HepG2 (cell line): Measurements from ENCODE around the gene ZFP14. TPM values are rescaled to one million over a fixed set of nuclear protein-coding genes. Genes with fewer than 3 reads are reported as not detected.

Experiments used
- ARID5B ChIP-seq: IDR thresholded peaks from 2 replicates; pipeline ENCODE4 v1.4.0; 2020; ENCODE audit warnings: mild to moderate bottlenecking, missing genetic modification reagents
- ELF1 ChIP-seq: sonication (generic); formaldehyde crosslinking; IDR thresholded peaks from 2 replicates; pipeline ENCODE4 v1.4.0; 2020; ENCODE audit warnings: missing genetic modification reagents
- GATA4 ChIP-seq: sonication (generic); IDR thresholded peaks from 2 replicates; pipeline ENCODE4 v1.6.1; 2016; ENCODE audit warnings: antibody characterized with exemption, low read depth, borderline replicate concordance
- GATAD2A ChIP-seq: IDR thresholded peaks from 2 replicates; pipeline ENCODE4 v1.6.1; 2016
- HIVEP1 ChIP-seq: sonication (generic); formaldehyde crosslinking; IDR thresholded peaks from 2 replicates; pipeline ENCODE4 v1.4.0; 2020; ENCODE audit warnings: mild to moderate bottlenecking, missing genetic modification reagents
- JUND ChIP-seq: sonication (generic); formaldehyde crosslinking; IDR thresholded peaks from 2 replicates; pipeline ENCODE4 v1.8.0; 2022; ENCODE audit warnings: mild to moderate bottlenecking, missing genetic modification reagents
- KDM3A ChIP-seq: IDR thresholded peaks from 2 replicates; pipeline ENCODE4 v1.6.1; 2018; ENCODE audit warnings: low read depth, missing compliant biosample characterization
- KLF16 ChIP-seq, 2 experiments: sonication (generic) in 1 of 2; formaldehyde crosslinking in 1 of 2; IDR thresholded peaks; 2 replicates each; pipeline versions ENCODE4 v1.6.1 to v1.8.0; 2016 to 2023; ENCODE audit warnings: missing genetic modification reagents in 2 of 2, missing compliant biosample characterization in 1 of 2
- NCOR1 ChIP-seq: fragments of 200-600 bp; sonication (generic); IDR thresholded peaks from 2 replicates; pipeline ENCODE4 v1.7.0; 2017; ENCODE audit warnings: antibody characterized with exemption, low read length, borderline replicate concordance
- NFYB ChIP-seq: sonication (generic); formaldehyde crosslinking; IDR thresholded peaks from 2 replicates; pipeline ENCODE4 v1.4.0; 2020; ENCODE audit warnings: missing genetic modification reagents
- SOX6 ChIP-seq, 2 experiments: fragments of 450-650 bp in 1 of 2; sonication (generic) in 1 of 2; formaldehyde crosslinking in 1 of 2; IDR thresholded peaks; 2 replicates each; pipeline versions ENCODE4 v1.4.0 to v1.6.1; 2017 to 2020; ENCODE audit warnings: antibody characterized with exemption in 1 of 2, mild to moderate bottlenecking in 1 of 2, missing genetic modification reagents in 1 of 2
- TCF12 ChIP-seq, 2 experiments: fragments of 450-650 bp in 1 of 2; sonication (generic) in 1 of 2; formaldehyde crosslinking in 1 of 2; IDR thresholded peaks; 2 replicates each; pipeline versions ENCODE4 v1.6.1 to v1.8.0; 2017 to 2022; ENCODE audit warnings: antibody characterized with exemption in 1 of 2, mild to moderate bottlenecking in 1 of 2, missing genetic modification reagents in 1 of 2, moderate library complexity in 1 of 2
- TFE3 ChIP-seq: IDR thresholded peaks from 2 replicates; pipeline ENCODE4 v1.6.1; 2016
- ZEB1 ChIP-seq: IDR thresholded peaks from 2 replicates; pipeline ENCODE4 v1.6.1; 2012; ENCODE audit warnings: mild to moderate bottlenecking, low read depth, inconsistent platforms; ENCODE audit not compliant: insufficient replicate concordance
- ZIK1 ChIP-seq: sonication (generic); formaldehyde crosslinking; IDR thresholded peaks from 2 replicates; pipeline ENCODE4 v1.5.0; 2020; ENCODE audit warnings: mild to moderate bottlenecking, low read depth, missing genetic modification reagents, borderline replicate concordance
- ZNF143 ChIP-seq: sonication (generic); formaldehyde crosslinking; IDR thresholded peaks from 2 replicates; pipeline ENCODE4 v1.4.0; 2020; ENCODE audit warnings: missing genetic modification reagents
- ZNF280B ChIP-seq: sonication (generic); formaldehyde crosslinking; IDR thresholded peaks from 2 replicates; pipeline ENCODE4 v1.5.0; 2020; ENCODE audit warnings: missing genetic modification reagents, mild to moderate bottlenecking, borderline replicate concordance
- ZNF460 ChIP-seq: sonication (generic); formaldehyde crosslinking; IDR thresholded peaks from 2 replicates; pipeline ENCODE4 v1.5.1; 2020; ENCODE audit warnings: missing genetic modification reagents, mild to moderate bottlenecking, borderline replicate concordance
- ZNF496 ChIP-seq: sonication (generic); formaldehyde crosslinking; IDR thresholded peaks from 2 replicates; pipeline ENCODE4 v1.8.1; 2023; ENCODE audit warnings: mild to moderate bottlenecking, moderate library complexity, missing genetic modification reagents; ENCODE audit not compliant: insufficient replicate concordance
- ZNF557 ChIP-seq: sonication (generic); formaldehyde crosslinking; IDR thresholded peaks from 2 replicates; pipeline ENCODE4 v1.4.0; 2020; ENCODE audit warnings: missing genetic modification reagents
- ZNF558 ChIP-seq: sonication (generic); formaldehyde crosslinking; IDR thresholded peaks from 2 replicates; pipeline ENCODE4 v1.9.0; 2022; ENCODE audit warnings: mild to moderate bottlenecking, missing genetic modification reagents, borderline replicate concordance
- ZNF672 ChIP-seq: sonication (generic); formaldehyde crosslinking; IDR thresholded peaks from 2 replicates; pipeline ENCODE4 v1.8.1; 2022; ENCODE audit warnings: missing genetic modification reagents
- ZNF720 ChIP-seq: sonication (generic); formaldehyde crosslinking; IDR thresholded peaks from 2 replicates; pipeline ENCODE4 v1.4.0; 2020; ENCODE audit warnings: missing genetic modification reagents
- polyA plus RNA-seq, 8 experiments: library from polyadenylated mRNA; depleted of rRNA in 3 of 8; stranded (reverse) in 7 of 8; unstranded in 1 of 8; fragments of >200 nt; fragmentation: Illumina TruSeq in 4 of 8; extraction: Trizol in 4 of 8; gene quantifications; 2 replicates each; pipeline versions ENCODE4 v1.2.1 to v1.2.3, GENCODE V29; 2011 to 2016; ENCODE audit warnings: low read depth in 4 of 8, missing spikeins in 1 of 8, mixed read lengths in 1 of 8; ENCODE audit not compliant: insufficient read depth in 1 of 8
- total RNA-seq, 5 experiments: library from RNA; depleted of rRNA; stranded (reverse); fragments of >200 nt; fragmentation: Illumina TruSeq; extraction: Trizol; gene quantifications; 2 replicates each; pipeline ENCODE4 v1.2.3, GENCODE V29; 2016; ENCODE audit warnings: low read depth in 1 of 5

Gene ZFP14
- total and polyA plus RNA-seq, 2 of the 13 experiments (the other 11 are each of a cell fraction or from before 2014, with no cell fraction given), result 2.0 to 5.0 TPM

GRCh38 chr19:36418287-36419001 is 39.4 kb upstream of the ZFP14 start, which contains the start of gene ZFP82 (continued):
- TF ChIP-seq SOX6 (IDR thresholded peaks at IDR 0.05) (no peak), SOX6 (CRISPR knock-in tag; IDR thresholded peaks at IDR 0.05) (peak; percentile 35; the same call in 1 of the 2 replicates), NFYB (CRISPR knock-in tag) (no peak), KDM3A (CRISPR knock-in tag) (no peak), GATAD2A (no peak), GATA4 (0 out of 2 replicates have a peak, but pooled peaks have one; percentile 25), ELF1 (CRISPR knock-in tag) (no peak), HIVEP1 (no peak), JUND (CRISPR knock-in tag) (no peak), ARID5B (CRISPR knock-in tag) (peak; percentile 20; the same call in 1 of the 2 replicates), ZNF143 (CRISPR knock-in tag) (peak; percentile 88), KLF16 (CRISPR knock-in tag; IDR thresholded peaks at IDR 0.05) (peak in 1 of 2 experiments; percentile 39; a peak in 1 of 4 replicates), ZEB1 (no peak), TCF12 (IDR thresholded peaks at IDR 0.05) (no peak), TCF12 (CRISPR knock-in tag; IDR thresholded peaks at IDR 0.05) (no peak), ZIK1 (CRISPR knock-in tag) (no peak), ZNF496 (CRISPR knock-in tag) (no peak), NCOR1 (no peak), ZNF557 (CRISPR knock-in tag) (no peak), ZNF280B (no peak; the same call in 1 of the 2 replicates), ZNF558 (CRISPR knock-in tag) (no peak), ZNF460 (CRISPR knock-in tag) (no peak), TFE3 (0 out of 2 replicates have a peak, but pooled peaks have one; percentile 11), ZNF720 (CRISPR knock-in tag) (no peak), ZNF672 (CRISPR knock-in tag) (no peak)
